COLO829 (cell line): ENCODE data around the gene SMAD2.
"Not testable (repeated sequence)": the region's sequence is repeated elsewhere in the genome, so short reads cannot be mapped to it uniquely, and the experiment has no call there.

Experiments used
- DNase-seq: peaks from one replicate; pipeline ENCODE4 v3.0.0; 2012; ENCODE audit warnings: low spot score

Gene SMAD2

DNA sequence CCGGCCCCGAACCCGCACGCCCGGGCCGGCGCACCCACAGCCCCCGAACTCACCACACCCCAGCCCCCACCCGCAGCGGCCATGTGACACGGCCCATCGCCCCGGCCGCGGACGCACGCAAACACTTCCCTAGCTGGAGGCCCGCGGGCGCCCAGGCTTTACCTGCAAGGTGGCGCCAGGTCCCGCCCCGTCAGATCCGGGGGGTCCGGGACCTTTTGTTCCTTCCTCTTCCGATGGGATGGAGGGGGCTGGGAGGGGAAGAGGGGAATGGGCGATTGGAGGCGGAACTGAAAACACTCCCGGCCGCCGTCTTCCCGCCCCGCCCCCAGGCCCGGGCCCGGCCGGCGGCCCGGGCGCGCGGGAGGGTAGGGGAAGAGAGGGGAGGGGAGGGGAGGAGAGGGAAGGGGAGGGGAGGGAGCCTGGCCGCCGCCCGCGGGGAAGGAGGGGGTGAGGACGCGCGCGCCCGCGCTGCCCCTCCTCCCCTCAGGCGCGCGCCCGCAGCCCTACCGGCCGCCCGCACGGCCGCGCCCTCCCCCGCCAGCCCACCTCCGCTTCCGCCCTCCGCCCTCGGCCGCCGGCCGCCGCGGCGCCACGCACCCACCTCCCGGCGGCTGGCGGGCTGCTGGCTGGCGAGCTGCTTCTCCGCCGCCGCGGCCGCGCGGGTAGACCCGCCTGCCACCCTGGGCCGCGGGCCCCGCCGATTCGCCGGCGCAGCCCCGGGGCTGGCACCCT, at the start of gene SMAD2:
Gene SMAD2, minus strand, starts transcription at position 461 of the 732 bp plus-strand sequence. CDS start 33,903 bp downstream, outside the sequence.
- DNase-seq, result no peak

DNA sequence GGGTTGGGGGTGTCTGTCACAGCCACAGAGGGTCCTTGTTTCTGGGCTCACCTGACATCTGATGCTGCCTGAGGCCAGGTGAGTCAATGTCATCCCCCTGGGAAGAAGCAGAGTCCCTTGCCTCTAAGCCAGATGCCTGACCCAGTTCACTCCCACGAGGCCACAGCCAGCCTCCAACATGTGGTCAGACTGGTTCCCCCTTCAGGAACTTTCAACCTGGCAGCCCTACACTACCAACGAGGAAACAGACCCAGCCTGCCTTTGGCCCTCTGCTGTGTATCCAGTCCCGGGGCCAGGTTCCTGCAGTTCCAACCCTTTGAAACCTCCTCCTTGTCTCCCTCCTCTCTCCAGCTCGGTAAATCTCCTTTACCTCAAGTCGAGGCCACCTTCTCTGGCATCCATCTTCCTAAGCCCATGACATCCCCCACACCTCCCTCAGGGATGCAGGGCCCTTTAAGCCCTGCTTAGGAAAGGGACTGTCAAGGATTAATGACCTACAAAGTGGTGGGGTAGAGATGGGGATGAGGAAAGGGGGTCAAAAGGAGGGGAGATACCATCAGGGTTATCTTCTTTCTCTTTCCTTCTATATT, 49.2 kb upstream of the SMAD2 start:
- DNase-seq, result no peak

DNA sequence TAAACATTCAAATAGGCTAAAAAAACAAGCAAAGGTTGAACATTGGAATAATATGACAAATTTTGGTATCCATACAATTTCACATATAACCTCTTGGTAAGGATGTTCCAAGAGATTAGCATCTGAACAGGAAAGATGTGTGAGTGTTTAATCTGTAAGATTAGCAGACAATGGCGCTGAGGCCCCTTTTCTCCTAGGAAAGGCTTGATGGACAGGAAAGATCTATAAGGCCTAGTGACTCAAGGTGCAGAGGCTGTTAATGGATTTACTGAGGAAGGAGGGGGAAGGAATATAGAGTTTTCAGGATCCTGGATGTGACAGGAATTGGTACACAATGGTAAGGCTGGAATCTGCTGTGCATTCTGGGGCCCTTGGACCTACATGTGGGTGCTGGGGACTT, 48.1 kb upstream of the SMAD2 start:
- DNase-seq, result no peak

DNA sequence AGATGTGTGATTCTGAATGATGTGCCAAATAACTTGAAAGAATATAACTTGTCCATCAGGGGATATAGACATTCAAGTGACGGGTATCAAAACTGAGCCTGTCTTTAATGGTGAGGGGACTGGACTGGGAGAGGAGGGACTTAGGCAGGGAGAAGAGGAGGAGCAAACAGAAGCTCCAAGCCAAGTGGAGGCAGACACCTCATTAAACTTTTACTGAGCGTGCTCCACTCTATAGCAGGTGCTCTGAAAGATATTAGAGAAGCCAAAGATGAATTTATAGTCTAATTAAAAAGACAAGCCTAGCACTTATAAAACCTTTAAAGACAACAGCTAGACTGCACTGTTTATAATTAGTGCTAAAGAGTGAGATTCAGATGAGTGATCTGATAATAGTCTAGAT, 47.7 kb upstream of the SMAD2 start:
- DNase-seq, result no peak

DNA sequence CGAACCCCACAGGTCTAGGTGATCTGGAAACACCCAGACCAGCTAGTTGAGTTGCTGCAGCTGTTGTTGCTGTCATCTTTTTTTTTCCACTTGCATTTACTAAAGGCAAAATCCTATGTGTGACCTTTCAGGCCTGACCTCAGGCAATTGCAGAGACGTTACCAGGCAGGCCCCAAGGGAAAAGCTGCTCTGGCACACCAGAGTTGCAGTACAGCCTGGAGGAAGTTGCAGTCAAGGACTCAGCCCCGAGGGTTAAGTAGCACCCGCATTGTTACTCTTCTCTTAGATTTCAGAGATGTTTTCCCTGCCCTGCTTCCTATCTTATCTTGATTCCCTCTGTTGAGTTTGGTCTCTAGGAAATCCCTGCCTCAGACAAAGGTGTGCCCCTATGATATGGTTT, 45.2 kb upstream of the SMAD2 start:
- no peak for DNase-seq

DNA sequence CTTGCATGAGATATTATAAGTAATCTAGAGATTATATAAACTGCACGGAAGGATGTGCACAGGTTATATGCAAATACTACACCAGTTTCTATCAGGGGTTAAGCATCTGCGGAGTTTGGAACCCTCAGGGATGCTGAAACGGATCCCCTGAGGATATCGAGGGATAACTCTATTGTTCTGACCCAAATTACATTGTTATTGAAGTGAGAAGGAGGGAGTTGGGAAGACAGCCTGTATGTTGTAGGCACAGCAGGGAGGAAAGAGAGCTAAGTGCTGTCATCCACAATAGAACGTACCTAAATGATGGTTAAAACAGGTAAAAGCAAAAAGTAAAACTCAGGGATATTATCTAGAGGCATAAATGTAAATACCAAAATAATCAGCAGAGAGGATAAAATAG, 44.6 kb upstream of the SMAD2 start:
- no peak for DNase-seq

DNA sequence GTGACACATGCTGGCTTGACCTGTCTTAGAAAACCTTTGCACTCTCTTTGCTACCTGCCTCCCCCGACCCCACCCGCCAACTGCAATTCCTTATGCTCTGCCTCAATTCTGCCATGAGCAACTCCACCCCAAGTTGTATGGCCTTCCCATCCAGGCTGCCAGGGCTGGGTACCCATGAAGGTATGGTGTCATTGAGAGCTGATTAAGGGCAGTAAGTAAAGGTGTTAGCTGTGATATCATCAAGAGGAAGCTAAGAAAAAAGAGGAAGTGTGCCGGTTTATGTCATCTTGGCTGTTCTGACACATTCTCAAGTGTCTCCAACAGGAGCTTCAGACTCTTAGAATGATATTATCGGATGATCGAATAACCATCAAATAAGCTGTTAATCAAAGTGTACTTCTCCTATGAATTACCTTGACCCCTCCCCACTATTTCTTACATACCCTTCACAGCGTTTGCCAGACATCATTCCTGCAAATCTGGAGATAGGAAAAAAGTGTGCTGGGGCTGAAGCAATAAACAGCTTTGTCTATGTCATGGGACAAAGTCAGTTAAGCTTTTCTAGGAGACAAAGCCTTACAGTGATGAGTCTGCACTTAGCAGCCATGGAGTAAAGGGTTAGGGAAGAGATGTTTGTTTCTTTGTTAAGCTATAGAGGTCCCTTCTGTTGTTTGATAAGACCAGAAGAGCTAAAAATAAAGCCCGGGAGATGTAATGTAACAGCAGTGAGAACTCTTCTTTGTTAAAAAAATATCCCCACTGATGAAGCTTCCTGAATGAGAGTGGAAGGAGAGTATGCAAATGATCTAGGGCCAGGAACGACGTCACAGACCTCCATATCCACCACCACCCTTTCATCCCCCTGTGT, 40.4 kb upstream of the SMAD2 start:
- DNase-seq, result peak; percentile 57

DNA sequence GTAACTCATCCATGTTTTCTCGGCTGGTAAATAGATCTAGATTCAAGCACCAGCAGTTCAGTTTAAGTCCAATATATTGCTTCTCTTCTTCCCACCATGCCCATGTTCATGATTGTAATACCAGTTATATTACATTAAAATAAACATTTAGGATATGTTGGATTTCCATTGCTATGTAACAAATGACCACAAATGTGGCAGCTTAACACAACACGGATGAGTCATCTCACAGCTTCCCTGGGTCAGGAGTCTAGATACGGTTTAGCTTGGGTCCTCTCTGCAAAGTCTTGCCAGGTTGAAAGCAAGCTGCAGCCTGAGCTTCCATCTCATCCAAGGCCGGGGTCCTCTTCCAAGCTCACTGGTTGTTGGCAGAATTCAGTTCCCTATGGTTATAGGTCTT, 39.4 kb upstream of the SMAD2 start:
- no peak for DNase-seq

DNA sequence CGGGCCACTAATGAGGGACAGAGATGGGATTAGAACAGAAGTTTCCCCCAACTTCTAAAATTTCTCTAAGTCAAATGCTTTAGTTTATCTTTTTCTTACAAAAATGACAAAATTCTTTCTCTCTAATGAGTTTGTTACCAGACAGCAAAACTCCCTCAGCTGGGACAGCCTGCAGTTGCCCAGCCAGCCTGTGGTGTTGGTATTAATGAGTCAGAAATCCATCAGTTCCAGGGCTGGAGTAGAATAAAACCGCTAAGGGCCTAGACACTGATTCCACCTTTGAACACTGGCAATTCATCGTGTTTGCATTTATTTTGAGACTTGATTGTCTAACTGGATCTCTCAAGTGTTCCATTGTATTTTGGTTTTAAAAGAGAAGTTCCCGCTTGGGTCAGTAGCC, 38.3 kb upstream of the SMAD2 start:
- no peak for DNase-seq

DNA sequence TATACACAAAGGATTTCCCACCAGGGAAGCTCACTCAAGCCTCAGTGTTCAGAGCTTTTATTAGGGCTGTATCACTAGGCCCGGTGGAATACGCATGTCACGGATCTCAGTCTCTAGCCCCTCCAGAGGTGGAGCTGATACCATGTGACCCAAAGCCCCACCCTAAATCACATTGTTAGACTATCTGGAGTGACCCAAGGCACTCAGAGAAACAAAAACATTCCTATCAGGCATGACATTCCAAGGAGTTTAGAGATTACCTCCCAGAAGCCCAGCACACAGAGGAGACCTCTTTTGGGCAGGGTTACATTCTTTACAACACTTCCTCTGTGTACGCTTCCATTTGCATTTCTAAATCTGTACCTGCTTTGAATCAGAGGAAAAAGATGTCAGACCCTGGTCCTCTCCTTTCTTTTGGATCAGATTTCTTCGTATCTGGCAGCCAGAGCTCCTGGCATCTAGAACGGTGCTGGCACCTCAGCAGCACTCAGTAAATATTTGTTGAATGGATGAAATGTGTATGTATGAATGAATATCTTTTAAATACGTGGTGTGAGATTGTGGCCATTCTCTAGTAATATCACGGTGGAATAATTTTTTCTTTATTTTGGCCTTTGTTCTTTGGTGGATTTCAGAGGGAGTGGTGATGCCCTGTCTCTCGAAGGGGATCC, 37.7 kb upstream of the SMAD2 start:
- DNase-seq, result no peak

DNA sequence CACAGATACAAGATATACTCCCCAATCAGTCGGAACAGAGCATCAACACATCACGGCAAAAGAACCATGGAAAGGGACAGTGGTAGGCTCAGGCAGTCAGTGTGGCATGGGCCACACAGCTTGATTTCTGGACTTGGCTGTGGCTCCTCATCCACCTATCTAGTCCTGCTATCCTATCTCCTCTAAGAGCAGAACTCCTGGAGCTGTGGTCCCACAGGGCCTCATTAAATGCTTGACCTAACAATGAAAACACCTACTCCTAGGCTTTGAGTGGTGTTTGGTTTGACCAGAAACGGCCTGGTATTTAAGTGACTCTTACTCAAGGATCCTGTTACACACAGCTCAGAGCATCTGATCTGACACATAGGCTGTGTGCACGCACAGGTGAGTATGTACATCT, 33.6 kb upstream of the SMAD2 start:
- no peak for DNase-seq

DNA sequence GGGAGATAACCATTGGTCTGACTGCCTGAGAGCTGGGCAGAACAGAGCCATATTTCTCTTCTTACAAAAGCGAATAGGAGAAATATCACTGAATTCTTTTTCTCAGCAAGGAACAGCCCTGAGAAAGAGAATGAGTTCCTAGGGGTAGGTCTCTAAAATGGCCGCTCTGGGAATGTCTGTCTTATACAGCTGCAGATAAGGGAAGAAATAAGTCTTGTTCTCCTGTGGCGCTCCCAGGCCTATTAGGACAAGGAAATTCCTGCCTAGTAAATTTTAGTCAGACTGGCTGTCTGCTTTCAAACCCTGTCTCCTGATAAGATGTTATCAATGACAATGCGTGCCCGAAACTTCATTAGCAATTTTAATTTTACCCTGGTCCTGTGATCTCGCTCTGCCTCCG, 30.5 kb upstream of the SMAD2 start:
- not testable (repeated sequence) for DNase-seq

DNA sequence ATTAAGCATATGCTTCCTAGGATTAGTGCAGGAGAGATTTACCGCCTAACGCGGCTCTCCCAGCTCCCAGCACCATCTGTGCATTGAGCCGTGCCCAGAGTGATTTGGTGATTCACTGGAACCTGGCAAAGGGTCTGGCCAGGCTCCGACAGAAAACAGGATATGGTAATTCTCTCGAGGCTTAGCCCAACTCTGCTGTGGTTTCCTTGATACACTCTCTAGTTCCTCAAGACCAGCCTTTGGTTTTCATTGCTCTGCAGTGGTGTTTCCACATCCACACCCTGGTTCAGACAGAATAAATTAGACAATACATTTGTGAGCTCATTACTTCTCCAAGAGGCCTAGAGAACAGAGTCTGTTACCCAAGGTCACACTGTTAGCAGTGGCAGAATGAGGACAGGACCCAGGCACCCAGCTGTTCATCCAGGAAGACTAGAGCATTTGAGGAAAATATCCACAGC, 23.0 kb upstream of the SMAD2 start:
- no peak for DNase-seq

DNA sequence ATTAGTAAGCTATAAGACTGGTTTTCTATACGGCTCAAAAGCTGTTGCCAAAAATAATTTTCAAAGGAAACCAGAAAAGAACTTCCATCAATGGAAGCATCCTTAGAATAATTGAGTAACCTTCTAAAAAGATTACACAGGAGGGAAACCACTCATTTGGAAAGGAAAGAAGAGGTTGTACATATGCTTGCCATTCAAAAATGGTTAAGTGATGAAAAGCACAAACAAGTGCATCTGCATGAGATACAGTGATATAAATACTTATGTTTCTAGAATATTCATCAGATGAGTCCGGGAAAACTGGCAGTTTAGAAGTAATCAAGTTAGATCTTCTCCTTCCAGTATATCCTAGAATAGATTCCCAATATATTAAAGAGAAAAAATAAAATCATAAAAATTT, 20.1 kb upstream of the SMAD2 start:
- no peak for DNase-seq

DNA sequence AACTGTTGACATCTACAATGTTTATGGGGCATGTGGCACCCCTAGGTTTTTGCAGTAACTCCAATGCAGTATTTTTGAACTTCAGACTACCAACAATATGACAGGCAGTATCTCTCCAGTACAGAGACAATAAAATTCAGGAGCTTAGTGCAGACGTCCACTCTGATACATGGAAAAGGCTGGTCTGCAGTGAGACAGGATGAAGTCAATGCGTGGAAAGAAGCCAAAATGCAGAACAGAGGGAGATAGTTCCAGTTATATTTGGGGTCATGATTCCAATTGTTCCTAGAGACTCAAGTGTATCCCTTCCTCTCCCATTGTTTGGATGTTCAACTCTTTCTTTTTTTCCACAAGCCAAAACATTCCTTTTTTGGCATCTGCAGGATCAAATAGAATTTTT, 18.7 kb upstream of the SMAD2 start:
- no peak for DNase-seq

DNA sequence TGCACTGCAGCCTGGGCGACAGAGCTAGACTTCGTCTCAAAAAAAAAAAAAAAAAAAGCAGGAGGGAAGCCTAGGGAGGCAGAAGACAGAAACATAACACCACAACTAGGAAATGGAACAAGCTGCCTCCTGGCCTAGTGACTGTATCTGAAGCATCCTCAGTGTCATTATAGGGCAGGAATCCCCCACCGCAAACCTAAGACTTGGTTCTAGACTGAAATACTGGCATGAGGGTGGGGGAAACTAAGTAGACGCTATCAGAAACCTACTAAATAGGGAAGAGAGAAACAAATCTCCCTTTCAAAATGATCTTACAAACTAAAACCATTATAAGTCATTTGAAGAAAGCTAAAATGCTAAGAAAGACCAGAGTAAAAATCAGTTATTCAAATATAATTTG, 16.4 kb upstream of the SMAD2 start:
- DNase-seq, result no peak

DNA sequence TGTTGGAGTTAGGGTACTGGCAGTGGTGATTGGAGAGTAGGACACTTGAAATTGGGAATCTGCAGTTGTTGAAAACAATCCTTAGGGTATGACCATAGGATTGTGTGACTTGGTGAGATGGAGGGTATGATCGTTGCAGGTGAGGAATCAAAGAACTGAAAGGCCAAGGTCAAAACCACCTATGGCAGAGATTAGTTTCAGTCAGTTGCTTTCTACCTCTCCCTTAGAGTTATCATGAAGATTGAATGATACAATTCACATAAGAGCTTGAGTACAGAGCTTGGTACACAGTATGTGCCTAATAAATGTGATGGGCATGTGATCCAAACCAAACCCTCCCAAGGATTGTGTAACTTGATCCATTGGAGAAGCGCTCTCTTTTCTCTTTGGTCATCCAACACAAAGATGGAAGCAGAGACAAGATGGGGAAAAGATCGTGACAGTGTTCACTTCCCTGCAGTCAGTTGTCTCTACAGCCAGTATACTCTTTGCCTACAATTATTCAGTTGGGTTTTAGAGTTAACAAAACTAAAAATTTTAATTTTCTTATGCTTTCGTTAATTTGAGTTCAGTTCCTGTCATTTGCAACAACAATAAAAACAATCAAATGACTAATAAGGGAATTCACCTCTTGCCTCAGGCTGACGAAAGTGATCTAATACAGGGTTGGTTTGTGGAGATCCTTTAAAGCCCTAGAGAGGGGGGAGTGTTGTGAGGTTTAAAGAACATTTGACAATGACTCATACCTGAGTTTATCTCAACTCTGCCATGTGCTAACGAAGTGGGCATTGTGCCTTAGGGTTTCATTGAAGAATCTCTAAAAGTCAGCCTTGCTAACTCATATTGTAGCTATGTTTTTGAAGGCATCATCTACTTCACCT, 14.8 kb upstream of the SMAD2 start:
- DNase-seq, result peak; percentile 83

DNA sequence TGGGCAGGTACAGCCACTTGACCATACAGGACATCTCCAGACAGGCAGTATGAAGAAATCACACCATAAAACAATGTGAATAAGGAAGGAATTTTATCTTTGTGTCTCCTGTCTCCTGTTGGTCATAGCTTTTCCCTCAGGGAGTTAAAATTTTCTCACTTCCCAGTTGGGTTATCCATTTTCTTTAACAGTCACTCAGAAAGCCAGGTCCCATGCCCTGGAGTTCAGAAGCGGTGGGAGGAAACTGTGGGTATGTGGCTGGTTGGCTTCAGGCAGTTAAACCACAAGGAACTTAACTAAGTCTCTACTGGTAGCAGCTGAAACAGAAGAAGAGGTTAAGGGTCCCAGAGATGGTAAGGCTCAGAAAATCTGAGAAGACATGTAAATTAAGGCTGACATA, 6.5 kb upstream of the SMAD2 start:
- DNase-seq, result no peak

DNA sequence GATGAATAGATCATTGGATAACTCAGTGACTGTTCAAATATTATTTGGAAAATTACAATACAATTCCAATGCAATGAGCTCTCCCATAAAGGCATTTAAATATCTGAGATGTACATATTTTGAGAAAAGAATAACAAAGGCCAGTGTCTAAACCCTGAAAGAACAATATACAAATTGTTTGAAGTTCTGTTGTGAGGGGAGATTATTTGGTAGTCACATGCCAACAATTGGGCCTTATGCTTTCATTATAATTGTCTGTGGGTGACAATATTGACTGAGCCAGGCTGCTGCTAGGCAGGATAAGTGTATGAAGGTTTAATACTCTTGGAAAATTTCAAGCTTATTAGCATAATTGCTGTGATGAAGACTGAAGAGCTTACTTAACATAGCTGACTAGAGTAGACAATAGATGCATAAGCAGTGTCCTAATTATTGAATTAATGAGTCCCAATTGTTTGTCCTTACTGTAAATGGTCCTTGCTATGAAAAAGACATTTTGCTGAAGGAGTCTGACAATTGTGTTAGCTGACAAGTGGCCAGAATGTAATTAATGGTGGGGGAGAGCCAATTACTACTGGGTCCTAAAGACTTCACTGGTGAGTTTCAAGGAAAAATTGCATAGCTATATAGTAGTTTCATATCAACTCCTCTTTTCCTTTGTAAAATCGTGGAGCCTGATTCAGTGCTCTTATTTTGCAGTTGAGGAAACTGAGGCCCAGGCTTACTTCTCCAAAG, 5.0 kb upstream of the SMAD2 start:
- DNase-seq, result no peak

DNA sequence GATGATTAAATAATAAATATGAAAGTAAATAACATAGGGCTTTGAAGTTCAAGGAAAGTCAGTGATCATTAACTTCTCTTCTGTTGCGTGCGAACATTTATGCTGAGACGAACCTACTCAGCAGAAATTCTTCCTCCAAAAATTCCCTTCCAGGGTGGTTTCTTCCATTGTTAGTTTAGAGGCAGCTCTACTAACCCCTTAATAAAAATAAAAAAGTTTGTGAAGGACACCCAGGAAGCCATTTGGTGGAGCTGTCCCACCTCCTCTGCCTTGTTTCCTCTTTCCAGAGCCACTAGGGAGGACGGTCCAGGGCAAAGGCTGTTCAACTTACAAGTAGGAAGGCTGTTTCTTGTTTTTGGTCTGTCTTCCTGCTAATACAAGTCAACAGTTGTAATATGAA, 2.1 kb upstream of the SMAD2 start:
- DNase-seq, result no peak

DNA sequence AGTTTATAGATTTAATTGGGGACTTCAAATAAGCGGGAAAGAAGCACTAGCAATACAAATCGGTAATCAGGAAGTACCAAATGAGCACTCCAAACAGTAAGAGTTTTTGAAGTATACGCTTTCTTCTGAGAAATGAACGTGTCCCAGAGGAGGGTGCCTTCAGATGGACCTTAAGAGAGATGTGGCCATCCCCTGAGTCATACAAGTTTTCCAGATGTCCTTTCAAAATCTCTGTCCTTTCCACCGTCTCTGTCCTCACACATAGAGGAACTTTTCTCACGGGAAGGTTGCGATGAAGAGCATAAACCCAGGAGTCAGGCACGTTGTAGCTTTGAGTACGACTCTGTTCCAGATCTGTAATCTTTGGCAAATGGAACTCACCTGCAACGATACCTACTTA, 1.7 kb upstream of the SMAD2 start:
- no peak for DNase-seq
